GM21825 (cell line): Measurements from ENCODE around the gene LPCAT1.
"Not testable (repeated sequence)": the region's sequence is repeated elsewhere in the genome, so short reads cannot be mapped to it uniquely, and the experiment has no call there.

Experiments used
- ATAC-seq: cut with Tn5 transposase; IDR thresholded peaks from one replicate; pipeline ENCODE4 v1.9.1; 2021; ENCODE audit warnings: mild to moderate bottlenecking, moderate library complexity; ENCODE audit not compliant: unreplicated experiment

LPCAT1 gene

GRCh38 chr5:1541702-1542400 is 18.1 kb upstream of the LPCAT1 start:
- no peak for ATAC-seq

- ATAC-seq = no peak
These were observed 17.3 kb upstream of the LPCAT1 start for GRCh38 chr5:1540831-1541701.

- ATAC-seq = no peak
These were observed 16.4 kb upstream of the LPCAT1 start for GRCh38 chr5:1540166-1540565.

- ATAC-seq = not testable (repeated sequence)
These were observed 15.8 kb upstream of the LPCAT1 start for GRCh38 chr5:1539393-1540161.

GRCh38 chr5:1538741-1539392 is 15.1 kb upstream of the LPCAT1 start:
- ATAC-seq = no peak

GRCh38 chr5:1538276-1538675 is 14.5 kb upstream of the LPCAT1 start:
- ATAC-seq = no peak

GRCh38 chr5:1537603-1538154 is 13.9 kb upstream of the LPCAT1 start:
- ATAC-seq = no peak

GRCh38 chr5:1536871-1537602 is 13.3 kb upstream of the LPCAT1 start:
- ATAC-seq = peak; percentile 20

GRCh38 chr5:1536322-1536845 is 12.6 kb upstream of the LPCAT1 start:
- peak; percentile 89 for ATAC-seq

GRCh38 chr5:1535646-1536045 is 11.9 kb upstream of the LPCAT1 start:
- ATAC-seq = no peak

GRCh38 chr5:1532384-1532783 is 8.6 kb upstream of the LPCAT1 start:
- no peak for ATAC-seq

- no peak for ATAC-seq
These were observed 5.7 kb upstream of the LPCAT1 start for GRCh38 chr5:1529498-1529897.

- no peak for ATAC-seq
These were observed 3.9 kb upstream of the LPCAT1 start for GRCh38 chr5:1527533-1528205.

GRCh38 chr5:1526681-1527131 is 2.9 kb upstream of the LPCAT1 start:
- no peak for ATAC-seq

- ATAC-seq = no peak
These were observed 2.5 kb upstream of the LPCAT1 start for GRCh38 chr5:1526190-1526631.

GRCh38 chr5:1525624-1526189 is 1.9 kb upstream of the LPCAT1 start:
- no peak for ATAC-seq

GRCh38 chr5:1524799-1525623 is 1.3 kb upstream of the LPCAT1 start:
- ATAC-seq = no peak

- ATAC-seq = no peak
These were observed 680 bp upstream of the LPCAT1 start for GRCh38 chr5:1524481-1524798.
